H9 (cell line): ENCODE data around the gene VAMP8. TPM values are rescaled to one million over a fixed set of nuclear protein-coding genes. Genes with fewer than 3 reads are reported as not detected.

Experiments
- DNase-seq: peaks from one replicate; pipeline ENCODE4 v3.0.0-alpha.2; 2017
- H2AFZ ChIP-seq: one replicate; pipeline ENCODE4 v1.6.1; 2013; ENCODE audit warnings: mild to moderate bottlenecking, low read length, control low read depth, moderate library complexity
- H2AK5ac ChIP-seq: 2 replicates; pipeline ENCODE4 v1.6.1; 2013; ENCODE audit warnings: low read length, control low read depth, mixed read lengths; ENCODE audit not compliant: insufficient read length
- H2BK120ac ChIP-seq: one replicate; pipeline ENCODE4 v1.6.1; 2013; ENCODE audit warnings: low read depth, mild to moderate bottlenecking, low read length, control low read depth, inconsistent platforms; ENCODE audit not compliant: poor library complexity, severe bottlenecking
- H2BK12ac ChIP-seq: 2 replicates; pipeline ENCODE4 v1.6.1; 2013; ENCODE audit warnings: low read length, control low read depth, mixed read lengths, low read depth; ENCODE audit not compliant: insufficient read length
- H2BK15ac ChIP-seq: 2 replicates; pipeline ENCODE4 v1.6.1; 2013; ENCODE audit warnings: low read depth, low read length, control low read depth
- H2BK20ac ChIP-seq: one replicate; pipeline ENCODE4 v1.6.1; 2013; ENCODE audit warnings: low read depth, mild to moderate bottlenecking, low read length, control low read depth, inconsistent platforms; ENCODE audit not compliant: poor library complexity, severe bottlenecking
- H2BK5ac ChIP-seq: 2 replicates; pipeline ENCODE4 v1.6.1; 2013; ENCODE audit warnings: low read length, control low read depth, mixed read lengths; ENCODE audit not compliant: insufficient read length
- H3K14ac ChIP-seq: 2 replicates; pipeline ENCODE4 v1.6.1; 2013; ENCODE audit warnings: low read length, control low read depth; ENCODE audit not compliant: insufficient read depth
- H3K18ac ChIP-seq: 2 replicates; pipeline ENCODE4 v1.6.1; 2013; ENCODE audit warnings: low read depth, mild to moderate bottlenecking, mixed read lengths, low read length, control low read depth; ENCODE audit not compliant: insufficient read length
- H3K23ac ChIP-seq: 2 replicates; pipeline ENCODE4 v1.6.1; 2013; ENCODE audit warnings: low read length, control low read depth, mixed read lengths, low read depth; ENCODE audit not compliant: insufficient read length
- H3K23me2 ChIP-seq: 2 replicates; pipeline ENCODE4 v1.6.1; 2013; ENCODE audit warnings: low read depth, mild to moderate bottlenecking, mixed read lengths, low read length, control low read depth; ENCODE audit not compliant: insufficient read length, poor library complexity, severe bottlenecking
- H3K27ac ChIP-seq: 2 replicates; pipeline ENCODE4 v1.5.1; 2013; ENCODE audit warnings: low read length, control low read depth, mixed read lengths, low read depth; ENCODE audit not compliant: insufficient read length
- H3K27me3 ChIP-seq: 2 replicates; pipeline ENCODE4 v1.6.1; 2013; ENCODE audit warnings: low read length, control low read depth, inconsistent platforms; ENCODE audit not compliant: insufficient read depth
- H3K4ac ChIP-seq: 2 replicates; pipeline ENCODE4 v1.6.1; 2013; ENCODE audit warnings: low read depth, mild to moderate bottlenecking, control low read depth, inconsistent platforms, low read length, moderate library complexity
- H3K4me1 ChIP-seq: 2 replicates; pipeline ENCODE4 v1.6.1; 2013; ENCODE audit warnings: low read length, control low read depth, inconsistent platforms; ENCODE audit not compliant: insufficient read depth
- H3K4me2 ChIP-seq: 2 replicates; pipeline ENCODE4 v1.6.1; 2013; ENCODE audit warnings: low read length, control low read depth, mixed read lengths; ENCODE audit not compliant: insufficient read length, insufficient read depth
- H3K56ac ChIP-seq: 2 replicates; pipeline ENCODE4 v1.6.1; 2013; ENCODE audit warnings: low read depth, mild to moderate bottlenecking, mixed read lengths, low read length, control low read depth; ENCODE audit not compliant: insufficient read length
- H3K79me1 ChIP-seq: 2 replicates; pipeline ENCODE4 v1.6.1; 2013; ENCODE audit warnings: low read depth, mild to moderate bottlenecking, moderate library complexity, low read length, control low read depth, inconsistent platforms; ENCODE audit not compliant: insufficient read depth, poor library complexity, severe bottlenecking
- H3K79me2 ChIP-seq: 2 replicates; pipeline ENCODE4 v1.6.1; 2013; ENCODE audit warnings: low read length, control low read depth, inconsistent platforms; ENCODE audit not compliant: insufficient read depth
- H3K9ac ChIP-seq: 2 replicates; pipeline ENCODE4 v1.6.1; 2013; ENCODE audit warnings: low read length, control low read depth, mixed read lengths; ENCODE audit not compliant: insufficient read length; ENCODE audit errors: extremely low read depth
- H3K9me3 ChIP-seq: one replicate; pipeline ENCODE4 v1.6.1; 2013; ENCODE audit warnings: low read depth, low read length, inconsistent platforms; ENCODE audit not compliant: control insufficient read depth
- H3T11ph ChIP-seq: one replicate; pipeline ENCODE4 v1.6.1; 2013; ENCODE audit warnings: mild to moderate bottlenecking, low read length, control low read depth, inconsistent platforms
- H4K20me1 ChIP-seq: one replicate; pipeline ENCODE4 v1.6.1; 2013; ENCODE audit not compliant: control insufficient read depth, insufficient read length, insufficient read depth
- H4K5ac ChIP-seq: 2 replicates; pipeline ENCODE4 v1.6.1; 2013; ENCODE audit warnings: low read depth, mild to moderate bottlenecking, mixed read lengths, low read length, control low read depth; ENCODE audit not compliant: insufficient read length
- H4K8ac ChIP-seq: replicated peaks from 2 replicates; pipeline ENCODE4 v1.6.1; 2013; ENCODE audit warnings: low read length, control low read depth, mixed read lengths, low read depth; ENCODE audit not compliant: insufficient read length
- H4K91ac ChIP-seq: 2 replicates; pipeline ENCODE4 v1.6.1; 2013; ENCODE audit warnings: low read depth, mild to moderate bottlenecking, moderate library complexity, mixed read lengths, low read length, control low read depth; ENCODE audit not compliant: insufficient read length
- H3K27ac Mint-ChIP-seq, 3 experiments: 2 replicates in 2 of 3; 3 replicates in 1 of 3; pipeline ENCODE4 v1.8.0; 2020 to 2021; ENCODE audit warnings: mixed read lengths in 3 of 3, mild to moderate bottlenecking in 1 of 3, moderate library complexity in 1 of 3
- H3K27me3 Mint-ChIP-seq: 2 replicates; pipeline ENCODE4 v1.8.0; 2021; ENCODE audit warnings: low read depth, mild to moderate bottlenecking, moderate library complexity, mixed read lengths
- H3K36me3 Mint-ChIP-seq, 3 experiments: 2 replicates in 2 of 3; 3 replicates in 1 of 3; pipeline ENCODE4 v1.8.0; 2020 to 2021; ENCODE audit warnings: low read depth in 3 of 3, mixed read lengths in 3 of 3; ENCODE audit not compliant: insufficient read depth in 1 of 3
- H3K4me1 Mint-ChIP-seq, 2 experiments: 2 replicates each; pipeline ENCODE4 v1.8.0; 2020; ENCODE audit warnings: mixed read lengths in 2 of 2
- H3K4me3 Mint-ChIP-seq, 2 experiments: 2 replicates in 1 of 2; 3 replicates in 1 of 2; pipeline ENCODE4 v1.8.0; 2020 to 2021; ENCODE audit warnings: mild to moderate bottlenecking in 2 of 2, mixed read lengths in 2 of 2, moderate library complexity in 1 of 2
- H3K9me3 Mint-ChIP-seq, 2 experiments: 2 replicates in 1 of 2; 3 replicates in 1 of 2; pipeline ENCODE4 v1.8.0; 2020; ENCODE audit warnings: mild to moderate bottlenecking in 2 of 2, mixed read lengths in 2 of 2, moderate library complexity in 1 of 2
- CTCF ChIP-seq: fragments of 200-600 bp; sonication (generic); conservative IDR thresholded peaks from 3 replicates; pipeline ENCODE4 v1.8.0; 2021; ENCODE audit warnings: antibody characterized with exemption, mild to moderate bottlenecking
- WGBS: extraction: QIAGEN DNeasy Blood & Tissue Kit; methylation state at CpG from one replicate; pipeline ENCODE4 v1.1.7; 2013; ENCODE audit warnings: missing lambda C conversion rate, low lambda C conversion rate, mixed read lengths; ENCODE audit not compliant: insufficient read length; ENCODE audit errors: extremely low coverage; 5-methylcytosine and 5-hydroxymethylcytosine counted together
- total RNA-seq: library from RNA; stranded (reverse); gene quantifications from 2 replicates; pipeline ENCODE4 v1.2.1, GENCODE V29; 2021

The VAMP8 gene
- total RNA-seq, 1 experiment from 2014 or later: 33.4 TPM

GRCh38 chr2:85600235-85600575, 22.8 kb downstream of the VAMP8 start:
- H2BK15ac ChIP-seq: no peak overlapping the region
- no peak overlapping the region for H2AFZ ChIP-seq
- no peak overlapping the region for H3K4me2 ChIP-seq
- no peak overlapping the region for H3K4ac ChIP-seq
- H3K27ac ChIP-seq: no peak overlapping the region
- no peak overlapping the region for H2BK12ac ChIP-seq
- Mint-ChIP-seq H3K27ac (no peak overlapping the region), H3K9me3 (no peaks in the 10 kb centered on the region), H3K27me3 (no peaks in the 10 kb centered on the region; the same call in 1 of the 2 replicates), H3K36me3 (peaks cover 0 to 24% (median 21%) of the 10 kb centered on the region in 3 experiments; a peak in 5 of 7 replicates), H3K4me1 (peaks cover 19 to 25% of the 10 kb centered on the region in 2 experiments), H3K4me3 (no peak overlapping the region; a peak in 1 of 5 replicates)
- no peak overlapping the region for H3K14ac ChIP-seq
- H3K4me1 ChIP-seq: peaks cover 3% of the 10 kb centered on the region; the same call in 1 of the 2 replicates
- H3K27me3 ChIP-seq: no peaks in the 10 kb centered on the region
- no peak overlapping the region for H3K18ac ChIP-seq
- no peaks in the 10 kb centered on the region for H3K79me1 ChIP-seq
- no peak overlapping the region for H4K8ac ChIP-seq
- no peaks in the 10 kb centered on the region for H4K20me1 ChIP-seq
- H2BK20ac ChIP-seq: no peak overlapping the region
- no peak overlapping the region for H3K9ac ChIP-seq
- no peak overlapping the region for H4K5ac ChIP-seq
- no peak overlapping the region for H2AK5ac ChIP-seq
- H3K9me3 ChIP-seq: no peaks in the 10 kb centered on the region
- TF ChIP-seq CTCF: no peak
- no peak overlapping the region for H4K91ac ChIP-seq
- DNase-seq: no peak
- no peak overlapping the region for H2BK120ac ChIP-seq
- H3T11ph ChIP-seq: no peak overlapping the region
- H3K23ac ChIP-seq: no peak overlapping the region
- no CpG with 5 or more reads among the region's 3 CpGs for WGBS
- H3K56ac ChIP-seq: no peak overlapping the region
- H2BK5ac ChIP-seq: no peak overlapping the region
- H3K23me2 ChIP-seq: peaks cover 11% of the 10 kb centered on the region
- no peaks in the 10 kb centered on the region for H3K79me2 ChIP-seq
